Activated naive CD4-positive, alpha-beta T cell treated with anti-CD3 and anti-CD28 coated beads for 36 hours (primary cell): ENCODE results near the gene ARRDC1. TPM values are rescaled to one million over a fixed set of nuclear protein-coding genes. Genes with fewer than 3 reads are reported as not detected.

Source experiments
- CTCF ChIA-PET: fragments of 350-600 bp; sonication (Branson Sonifier 250); formaldehyde crosslinking; loops from one replicate; lab custom pipeline; 2021; ENCODE audit warnings: antibody characterized with exemption; lab: Charles Lee
- DNase-seq: peaks from one replicate; pipeline ENCODE4 v3.0.0-alpha.2; 2020
- H3K27ac Mint-ChIP-seq: one replicate; pipeline ENCODE4 v1.8.0; 2021; ENCODE audit warnings: mild to moderate bottlenecking, mixed read lengths
- H3K27me3 Mint-ChIP-seq: one replicate; pipeline ENCODE4 v1.8.0; 2021; ENCODE audit warnings: low read depth, mixed read lengths
- H3K36me3 Mint-ChIP-seq: one replicate; pipeline ENCODE4 v1.8.0; 2021; ENCODE audit warnings: low read depth, mixed read lengths
- H3K4me1 Mint-ChIP-seq: one replicate; pipeline ENCODE4 v1.8.0; 2021; ENCODE audit warnings: low read depth, mixed read lengths
- H3K4me3 Mint-ChIP-seq: one replicate; pipeline ENCODE4 v1.8.0; 2021; ENCODE audit warnings: mild to moderate bottlenecking, moderate library complexity, mixed read lengths
- H3K9me3 Mint-ChIP-seq: one replicate; pipeline ENCODE4 v1.8.0; 2021; ENCODE audit warnings: mixed read lengths
- intact Hi-C: fragments of 100-400 bp; cut with micrococcal nuclease; formaldehyde crosslinking; loops from one replicate; pipeline ENCODE4 v1.15.1; 2023
- total RNA-seq, 2 experiments: library from RNA; stranded (reverse); gene quantifications; one replicate each; pipeline ENCODE4 v1.2.3, GENCODE V29; 2021

ARRDC1 gene
- total RNA-seq, 2 experiments from 2014 or later = 19.1 to 21.4 TPM

DNA sequence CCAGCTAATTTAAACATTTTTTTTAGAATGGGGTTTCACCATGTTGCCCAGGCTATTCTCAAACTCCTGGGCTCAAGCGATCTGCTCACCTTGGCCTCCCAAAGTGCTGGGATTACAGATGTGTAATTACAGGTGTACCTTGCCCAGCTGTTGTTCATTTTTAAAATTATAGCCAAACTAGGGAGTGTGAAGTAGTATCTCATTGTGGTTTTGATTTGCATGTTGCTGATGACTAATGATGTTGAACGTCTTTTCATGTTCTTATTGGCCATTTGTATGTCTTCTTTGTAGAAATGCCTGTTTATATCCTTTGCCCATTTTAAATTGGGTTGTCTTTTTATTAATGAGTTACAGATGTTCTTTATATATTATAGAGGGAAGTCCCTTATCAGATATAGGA, 44.8 kb downstream of the ARRDC1 start:
- no peaks in the 10 kb centered on the region for H3K27me3 Mint-ChIP-seq
- H3K4me3 Mint-ChIP-seq = no peak overlapping the region
- H3K36me3 Mint-ChIP-seq = peaks cover 16% of the 10 kb centered on the region
- no peak overlapping the region for H3K27ac Mint-ChIP-seq
- peaks cover 44% of the 10 kb centered on the region for H3K4me1 Mint-ChIP-seq
- intact Hi-C loops = no loop called here
- no peak for DNase-seq
- CTCF ChIA-PET = interaction anchor here (0.9 kb wide), 1 partner anchor 30 kb away, joined by 7 read pairs; no protein-coding TSS in a partner anchor
- H3K9me3 Mint-ChIP-seq = no peaks in the 10 kb centered on the region

DNA sequence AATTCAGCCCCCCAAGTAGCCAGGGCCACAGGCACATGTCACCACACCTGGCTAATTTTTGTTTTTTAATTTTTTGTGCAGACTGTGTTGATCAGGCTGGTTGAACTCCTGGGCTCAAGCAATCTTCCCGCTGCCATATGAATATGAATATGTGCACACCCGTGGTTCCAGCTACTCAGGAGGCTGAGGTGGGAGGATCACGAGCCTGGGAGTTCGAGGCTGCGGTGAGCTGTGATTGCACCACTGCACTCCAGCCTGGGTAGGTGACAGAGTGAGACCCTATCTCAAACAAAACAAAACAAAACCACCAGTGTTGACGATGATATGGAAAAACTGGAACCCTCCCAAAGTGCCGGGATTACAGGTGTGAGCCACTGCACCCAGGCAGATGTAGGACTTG, 45.3 kb downstream of the ARRDC1 start:
- H3K27me3 Mint-ChIP-seq = no peaks in the 10 kb centered on the region
- intact Hi-C loops = no loop called here
- peaks cover 16% of the 10 kb centered on the region for H3K36me3 Mint-ChIP-seq
- no peak overlapping the region for H3K27ac Mint-ChIP-seq
- peaks cover 43% of the 10 kb centered on the region for H3K4me1 Mint-ChIP-seq
- H3K4me3 Mint-ChIP-seq = no peak overlapping the region
- no peaks in the 10 kb centered on the region for H3K9me3 Mint-ChIP-seq
- CTCF ChIA-PET = interaction anchor here (1.1 kb wide), 1 partner anchor 15 kb away, joined by 3 read pairs; no protein-coding TSS in a partner anchor
- DNase-seq = no peak

DNA sequence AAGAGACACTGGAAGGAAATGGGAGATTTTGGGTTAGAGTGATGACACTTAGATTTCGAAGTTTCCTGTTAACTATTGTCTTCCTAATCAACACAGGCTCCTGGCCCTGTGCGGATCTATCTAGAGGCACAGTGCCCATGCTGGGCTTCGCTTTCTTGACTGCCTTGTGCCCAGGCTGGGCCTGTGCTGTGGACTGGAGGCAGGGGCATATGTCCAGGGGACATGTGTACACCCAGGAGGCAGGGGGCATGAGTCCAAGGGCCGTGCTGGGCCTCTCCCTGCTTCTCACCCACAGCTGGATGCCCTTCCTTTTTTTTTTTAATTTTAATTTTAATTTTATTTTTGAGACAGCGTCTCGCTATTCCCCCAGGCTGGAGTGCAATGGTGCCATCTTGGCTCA, 50.9 kb downstream of the ARRDC1 start:
- intact Hi-C loops = no loop called here
- no peak for DNase-seq
- H3K36me3 Mint-ChIP-seq = peaks cover 6% of the 10 kb centered on the region
- H3K27ac Mint-ChIP-seq = no peak overlapping the region
- no peaks in the 10 kb centered on the region for H3K27me3 Mint-ChIP-seq
- no peaks in the 10 kb centered on the region for H3K9me3 Mint-ChIP-seq
- no peak overlapping the region for H3K4me3 Mint-ChIP-seq
- H3K4me1 Mint-ChIP-seq = peaks cover 28% of the 10 kb centered on the region
- CTCF ChIA-PET = no interaction called here

DNA sequence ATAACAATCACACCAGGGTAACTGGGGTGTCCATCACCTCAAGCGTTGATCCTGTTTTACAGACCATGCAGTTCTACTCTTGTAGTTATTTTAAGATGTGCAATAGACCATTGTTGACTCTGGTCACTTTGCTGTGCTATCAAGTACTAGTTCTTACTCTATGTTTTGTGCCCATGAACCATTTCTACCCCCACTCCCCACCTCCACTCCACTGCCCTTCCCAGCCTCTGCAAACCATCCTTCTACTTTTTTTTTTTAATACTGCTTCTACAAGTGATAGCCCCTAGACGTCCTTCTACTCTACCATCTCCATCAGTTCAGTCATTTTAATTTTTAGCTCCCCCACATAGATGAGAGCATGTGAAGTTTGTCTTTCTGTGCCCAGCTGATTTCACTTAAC, 52.1 kb downstream of the ARRDC1 start:
- Mint-ChIP-seq H3K36me3 (peaks cover 5% of the 10 kb centered on the region), H3K9me3 (no peaks in the 10 kb centered on the region), H3K4me3 (no peak overlapping the region), H3K27ac (no peak overlapping the region), H3K4me1 (peaks cover 28% of the 10 kb centered on the region), H3K27me3 (no peaks in the 10 kb centered on the region)
- intact Hi-C loops = no loop called here
- CTCF ChIA-PET = interaction anchor here (0.7 kb wide), 1 partner anchor 50 kb away, joined by 3 read pairs; no protein-coding TSS in a partner anchor
- DNase-seq = no peak

DNA sequence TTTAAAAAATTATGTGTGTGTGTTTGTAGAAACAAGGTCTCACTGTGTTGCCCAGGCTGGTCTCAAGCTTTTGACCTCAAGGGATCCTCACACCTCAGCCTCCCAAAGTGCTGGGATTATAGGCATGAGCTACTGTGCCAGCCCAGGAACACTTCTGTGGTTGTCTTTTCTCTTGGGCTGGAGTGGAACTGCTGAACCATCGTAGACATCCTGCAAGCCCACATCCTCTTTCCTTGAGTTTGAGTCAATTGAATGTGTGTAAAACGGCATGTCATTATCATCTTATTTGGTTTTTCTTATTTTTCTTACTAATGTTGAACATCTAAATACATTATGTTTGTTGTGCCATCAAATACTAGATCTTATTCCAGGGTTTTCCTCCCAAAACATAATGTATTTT, 53.3 kb downstream of the ARRDC1 start:
- DNase-seq = no peak
- H3K27me3 Mint-ChIP-seq = no peaks in the 10 kb centered on the region
- H3K27ac Mint-ChIP-seq = no peak overlapping the region
- H3K4me1 Mint-ChIP-seq = peaks cover 32% of the 10 kb centered on the region
- peaks cover 5% of the 10 kb centered on the region for H3K36me3 Mint-ChIP-seq
- intact Hi-C loops = no loop called here
- H3K9me3 Mint-ChIP-seq = no peaks in the 10 kb centered on the region
- CTCF ChIA-PET = no interaction called here
- no peak overlapping the region for H3K4me3 Mint-ChIP-seq

DNA sequence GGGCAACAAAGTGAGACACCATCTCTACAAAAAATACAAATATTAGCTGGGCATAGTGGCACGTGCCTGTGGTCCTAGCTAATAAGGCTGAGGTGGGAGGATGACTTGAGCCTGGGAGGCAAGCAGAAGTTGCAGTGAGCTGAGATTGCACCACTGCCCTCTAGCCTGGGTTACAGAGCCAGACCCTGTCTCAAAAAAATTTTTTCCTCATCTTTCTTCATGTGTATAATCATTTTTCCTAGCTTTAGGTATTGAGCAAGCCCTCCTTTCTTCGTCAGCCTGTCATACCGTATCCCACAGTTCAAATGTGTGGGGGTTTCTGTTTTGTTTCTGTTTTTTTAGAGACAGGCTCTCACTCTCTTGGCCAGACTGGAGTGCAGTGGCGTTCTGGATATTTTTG, 54.7 kb downstream of the ARRDC1 start:
- no peak for DNase-seq
- intact Hi-C loops = no loop called here
- H3K4me3 Mint-ChIP-seq = no peak overlapping the region
- H3K9me3 Mint-ChIP-seq = no peaks in the 10 kb centered on the region
- CTCF ChIA-PET = no interaction called here
- no peaks in the 10 kb centered on the region for H3K27me3 Mint-ChIP-seq
- H3K36me3 Mint-ChIP-seq = no peaks in the 10 kb centered on the region
- no peak overlapping the region for H3K27ac Mint-ChIP-seq
- peaks cover 29% of the 10 kb centered on the region for H3K4me1 Mint-ChIP-seq

DNA sequence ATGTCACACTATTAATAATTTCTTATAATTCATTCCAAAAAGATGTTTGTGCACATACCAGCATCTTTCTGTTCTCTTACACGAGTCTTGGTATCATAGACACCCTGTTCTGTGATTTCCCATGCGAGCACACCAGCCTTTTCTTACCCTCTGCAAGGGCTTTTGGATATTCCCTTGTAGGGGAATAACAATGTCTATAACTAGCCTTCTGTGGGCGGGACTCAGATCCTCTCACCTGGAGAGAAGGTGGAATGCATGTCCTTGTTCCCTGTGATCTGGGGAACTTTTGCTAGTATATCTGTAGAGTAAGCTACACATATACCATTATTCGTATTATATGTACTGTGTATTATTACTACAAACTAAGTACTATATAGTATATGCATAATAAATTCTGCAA, 58.1 kb downstream of the ARRDC1 start:
- peaks cover 35% of the 10 kb centered on the region for H3K4me1 Mint-ChIP-seq
- intact Hi-C loops = no loop called here
- H3K27me3 Mint-ChIP-seq = no peaks in the 10 kb centered on the region
- H3K4me3 Mint-ChIP-seq = no peak overlapping the region
- DNase-seq = no peak
- CTCF ChIA-PET = no interaction called here
- no peaks in the 10 kb centered on the region for H3K9me3 Mint-ChIP-seq
- no peak overlapping the region for H3K27ac Mint-ChIP-seq
- H3K36me3 Mint-ChIP-seq = peaks cover 2% of the 10 kb centered on the region

DNA sequence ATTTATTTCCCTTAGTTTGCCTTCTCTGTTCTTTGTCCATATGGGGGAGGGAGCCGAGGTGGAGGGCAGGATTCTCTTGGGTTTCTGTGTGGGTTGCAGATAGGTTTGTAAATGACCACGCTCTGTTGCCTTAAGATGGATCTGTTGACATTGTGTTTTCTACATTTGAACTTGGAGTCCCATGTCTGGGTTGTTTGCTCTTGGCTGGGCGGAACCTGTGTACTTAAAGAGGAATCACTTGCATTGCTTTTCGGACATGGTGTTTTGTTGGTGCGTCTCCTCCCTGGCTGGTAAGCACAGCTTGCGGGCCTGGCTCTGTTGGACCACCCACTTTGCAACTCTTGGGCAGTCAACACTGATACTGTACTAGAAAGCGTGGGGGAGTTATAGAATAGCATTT, 59.2 kb downstream of the ARRDC1 start:
- Mint-ChIP-seq H3K4me3 (no peak overlapping the region), H3K27ac (no peak overlapping the region), H3K4me1 (peaks cover 35% of the 10 kb centered on the region), H3K27me3 (no peaks in the 10 kb centered on the region), H3K9me3 (no peaks in the 10 kb centered on the region), H3K36me3 (peaks cover 6% of the 10 kb centered on the region)
- no peak for DNase-seq
- CTCF ChIA-PET = interaction anchor here (0.6 kb wide), 1 partner anchor 111 kb away, joined by 3 read pairs; no protein-coding TSS in a partner anchor
- intact Hi-C loops = no loop called here

Other genes starting within 250 kb of the ARRDC1 start
- 10 to 100 TPM; 11.2 to 12.7 TPM for gene EXD3, start 182.5 kb upstream of the ARRDC1 start, total RNA-seq
- 1 to 10 TPM; 1.0 to 1.2 TPM for gene NOXA1, start 182.3 kb upstream of the ARRDC1 start, total RNA-seq
- not detected for gene ENTPD8, start 164.3 kb upstream of the ARRDC1 start, total RNA-seq
- gene NSMF, start 146.4 kb upstream of the ARRDC1 start, total RNA-seq = 10 to 100 TPM; 33.2 to 35.7 TPM
- gene PNPLA7, start 55.3 kb upstream of the ARRDC1 start, total RNA-seq = 1 to 10 TPM; 2.8 to 3.1 TPM
- 10 to 100 TPM; 39.3 to 41.0 TPM for gene MRPL41, start 53.8 kb upstream of the ARRDC1 start, total RNA-seq
- gene DPH7, start 26.8 kb upstream of the ARRDC1 start, total RNA-seq = 10 to 100 TPM; 32.4 to 36.6 TPM
- gene ZMYND19, start 15.2 kb upstream of the ARRDC1 start, total RNA-seq = 10 to 100 TPM; 50.9 to 52.5 TPM
- gene EHMT1, start 13.3 kb downstream of the ARRDC1 start, total RNA-seq = 10 to 100 TPM; 57.9 to 59.0 TPM